ENCODE results near the gene FSTL5. TPM values are rescaled to one million over a fixed set of nuclear protein-coding genes. Genes with fewer than 3 reads are reported as not detected.

FSTL5 gene
- total and polyA plus RNA-seq, 4 donors: 0.01 to 0.08 TPM; not detected in 2

DNA sequence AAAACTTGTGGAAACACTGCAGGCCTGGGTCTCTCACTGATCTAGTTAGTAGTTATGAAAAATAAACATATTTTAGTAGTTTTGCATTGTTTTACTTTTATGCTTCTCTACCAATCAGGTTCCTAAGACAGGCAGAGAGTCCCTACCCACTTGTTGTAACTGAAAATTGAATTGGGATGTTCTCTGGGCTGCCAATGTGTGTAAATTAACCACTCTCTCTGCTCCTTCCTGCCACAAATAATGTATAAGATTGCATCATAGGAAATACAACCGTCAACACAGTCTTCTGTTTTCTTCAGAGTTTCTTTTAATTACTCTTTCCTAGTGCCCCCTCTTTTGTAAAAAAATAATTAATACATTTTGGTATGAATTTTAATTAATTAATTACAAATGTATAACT is 677.3 kb downstream of the FSTL5 start:
- Histone ChIP-seq H3K4me1 (ENCODE audit: control insufficient read depth in 4 of 4, insufficient read depth in 4 of 4, low read length in 3 of 4) (no peaks in the 10 kb centered on the region), H3K36me3 (ENCODE audit: control insufficient read depth in 4 of 4, insufficient read depth in 3 of 4, low read depth in 1 of 4, low read length in 3 of 4) (no peaks in the 10 kb centered on the region), H3K4me3 (ENCODE audit: low read depth in 1 of 3, low read length in 3 of 3) (no peak overlapping the region), H3K9ac (ENCODE audit: low read depth in 1 of 2, low read length in 2 of 2) (no peak overlapping the region), H3K9me3 (ENCODE audit: control insufficient read depth in 4 of 4, low read length in 3 of 4) (no peaks in the 10 kb centered on the region), H3K27ac (ENCODE audit: low read depth in 1 of 2, low read length in 2 of 2) (no peak overlapping the region), H3K27me3 (ENCODE audit: control insufficient read depth in 4 of 4, insufficient read depth in 4 of 4, low read length in 3 of 4) (no peaks in the 10 kb centered on the region)
- no peak for DNase-seq (ENCODE audit: low spot score)
- no peak for TF ChIP-seq HNF4A (conservative IDR thresholded peaks at IDR 0.05)
- TF ChIP-seq HNF4G (IDR thresholded peaks at IDR 0.05): no peak
- TF ChIP-seq, protein P1, sequence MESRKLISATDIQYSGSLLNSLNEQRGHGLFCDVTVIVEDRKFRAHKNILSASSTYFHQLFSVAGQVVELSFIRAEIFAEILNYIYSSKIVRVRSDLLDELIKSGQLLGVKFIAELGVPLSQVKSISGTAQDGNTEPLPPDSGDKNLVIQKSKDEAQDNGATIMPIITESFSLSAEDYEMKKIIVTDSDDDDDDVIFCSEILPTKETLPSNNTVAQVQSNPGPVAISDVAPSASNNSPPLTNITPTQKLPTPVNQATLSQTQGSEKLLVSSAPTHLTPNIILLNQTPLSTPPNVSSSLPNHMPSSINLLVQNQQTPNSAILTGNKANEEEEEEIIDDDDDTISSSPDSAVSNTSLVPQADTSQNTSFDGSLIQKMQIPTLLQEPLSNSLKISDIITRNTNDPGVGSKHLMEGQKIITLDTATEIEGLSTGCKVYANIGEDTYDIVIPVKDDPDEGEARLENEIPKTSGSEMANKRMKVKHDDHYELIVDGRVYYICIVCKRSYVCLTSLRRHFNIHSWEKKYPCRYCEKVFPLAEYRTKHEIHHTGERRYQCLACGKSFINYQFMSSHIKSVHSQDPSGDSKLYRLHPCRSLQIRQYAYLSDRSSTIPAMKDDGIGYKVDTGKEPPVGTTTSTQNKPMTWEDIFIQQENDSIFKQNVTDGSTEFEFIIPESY (IDR thresholded peaks at IDR 0.05): no peak
- TF ChIP-seq, protein P2, sequence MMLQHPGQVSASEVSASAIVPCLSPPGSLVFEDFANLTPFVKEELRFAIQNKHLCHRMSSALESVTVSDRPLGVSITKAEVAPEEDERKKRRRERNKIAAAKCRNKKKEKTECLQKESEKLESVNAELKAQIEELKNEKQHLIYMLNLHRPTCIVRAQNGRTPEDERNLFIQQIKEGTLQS (IDR thresholded peaks at IDR 0.05): no peak
- no peak for TF ChIP-seq TAF1 (conservative IDR thresholded peaks at IDR 0.05)
- TF ChIP-seq, protein P3, sequence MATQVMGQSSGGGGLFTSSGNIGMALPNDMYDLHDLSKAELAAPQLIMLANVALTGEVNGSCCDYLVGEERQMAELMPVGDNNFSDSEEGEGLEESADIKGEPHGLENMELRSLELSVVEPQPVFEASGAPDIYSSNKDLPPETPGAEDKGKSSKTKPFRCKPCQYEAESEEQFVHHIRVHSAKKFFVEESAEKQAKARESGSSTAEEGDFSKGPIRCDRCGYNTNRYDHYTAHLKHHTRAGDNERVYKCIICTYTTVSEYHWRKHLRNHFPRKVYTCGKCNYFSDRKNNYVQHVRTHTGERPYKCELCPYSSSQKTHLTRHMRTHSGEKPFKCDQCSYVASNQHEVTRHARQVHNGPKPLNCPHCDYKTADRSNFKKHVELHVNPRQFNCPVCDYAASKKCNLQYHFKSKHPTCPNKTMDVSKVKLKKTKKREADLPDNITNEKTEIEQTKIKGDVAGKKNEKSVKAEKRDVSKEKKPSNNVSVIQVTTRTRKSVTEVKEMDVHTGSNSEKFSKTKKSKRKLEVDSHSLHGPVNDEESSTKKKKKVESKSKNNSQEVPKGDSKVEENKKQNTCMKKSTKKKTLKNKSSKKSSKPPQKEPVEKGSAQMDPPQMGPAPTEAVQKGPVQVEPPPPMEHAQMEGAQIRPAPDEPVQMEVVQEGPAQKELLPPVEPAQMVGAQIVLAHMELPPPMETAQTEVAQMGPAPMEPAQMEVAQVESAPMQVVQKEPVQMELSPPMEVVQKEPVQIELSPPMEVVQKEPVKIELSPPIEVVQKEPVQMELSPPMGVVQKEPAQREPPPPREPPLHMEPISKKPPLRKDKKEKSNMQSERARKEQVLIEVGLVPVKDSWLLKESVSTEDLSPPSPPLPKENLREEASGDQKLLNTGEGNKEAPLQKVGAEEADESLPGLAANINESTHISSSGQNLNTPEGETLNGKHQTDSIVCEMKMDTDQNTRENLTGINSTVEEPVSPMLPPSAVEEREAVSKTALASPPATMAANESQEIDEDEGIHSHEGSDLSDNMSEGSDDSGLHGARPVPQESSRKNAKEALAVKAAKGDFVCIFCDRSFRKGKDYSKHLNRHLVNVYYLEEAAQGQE (IDR thresholded peaks at IDR 0.05): no peak
- TF ChIP-seq GABPA (IDR thresholded peaks at IDR 0.05 in 1 of 2, conservative IDR thresholded peaks at IDR 0.05 in 1 of 2): no peak
- TF ChIP-seq, protein P4, sequence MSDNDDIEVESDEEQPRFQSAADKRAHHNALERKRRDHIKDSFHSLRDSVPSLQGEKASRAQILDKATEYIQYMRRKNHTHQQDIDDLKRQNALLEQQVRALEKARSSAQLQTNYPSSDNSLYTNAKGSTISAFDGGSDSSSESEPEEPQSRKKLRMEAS (IDR thresholded peaks at IDR 0.05): no peak
- no peak for TF ChIP-seq NR2F2 (IDR thresholded peaks at IDR 0.05)
- no peak for TF ChIP-seq JUND (IDR thresholded peaks at IDR 0.05)
- no peak for TF ChIP-seq FOXA2 (IDR thresholded peaks at IDR 0.05)
- no peak for TF ChIP-seq RAD21 (IDR thresholded peaks at IDR 0.05)
- no peak for TF ChIP-seq RXRA (IDR thresholded peaks at IDR 0.05)
- TF ChIP-seq EGR1 (IDR thresholded peaks at IDR 0.05; ENCODE audit: low read depth in 2 of 2): no peak
- WGBS: 56% methylated on average over 1 of the region's 1 CpG

DNA sequence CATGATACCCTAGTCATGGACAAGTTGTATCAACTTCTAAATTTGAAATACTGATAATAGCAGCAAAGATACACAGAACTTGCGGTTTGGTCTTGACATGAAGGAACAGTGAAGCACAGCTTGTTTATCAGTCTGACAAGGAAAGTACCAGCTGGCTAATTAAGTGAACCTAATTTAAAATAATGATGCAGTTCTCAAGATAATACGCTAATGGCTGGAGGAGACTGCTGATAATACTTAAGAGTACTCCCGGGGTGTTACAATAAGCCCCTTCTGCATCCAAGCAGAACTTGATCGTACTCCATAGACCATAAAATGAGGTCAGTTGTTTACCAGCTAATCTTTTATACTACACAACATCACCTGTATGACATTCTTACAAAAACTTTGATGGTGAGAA is 697.5 kb downstream of the FSTL5 start:
- TF ChIP-seq NR2F2 (IDR thresholded peaks at IDR 0.05): no peak
- TF ChIP-seq HNF4A (conservative IDR thresholded peaks at IDR 0.05): no peak
- TF ChIP-seq, protein P2 (IDR thresholded peaks at IDR 0.05): no peak
- H3K9me3 ChIP-seq (ENCODE audit: control insufficient read depth in 4 of 4, low read length in 3 of 4): no peaks in the 10 kb centered on the region
- H3K4me3 ChIP-seq (ENCODE audit: low read depth in 1 of 3, low read length in 3 of 3): no peak overlapping the region
- no peaks in the 10 kb centered on the region for H3K4me1 ChIP-seq (ENCODE audit: control insufficient read depth in 4 of 4, insufficient read depth in 4 of 4, low read length in 3 of 4)
- no peaks in the 10 kb centered on the region for H3K36me3 ChIP-seq (ENCODE audit: control insufficient read depth in 4 of 4, insufficient read depth in 3 of 4, low read depth in 1 of 4, low read length in 3 of 4)
- no peaks in the 10 kb centered on the region for H3K27me3 ChIP-seq (ENCODE audit: control insufficient read depth in 4 of 4, insufficient read depth in 4 of 4, low read length in 3 of 4)
- H3K27ac ChIP-seq (ENCODE audit: low read depth in 1 of 2, low read length in 2 of 2): no peak overlapping the region
- H3K9ac ChIP-seq (ENCODE audit: low read depth in 1 of 2, low read length in 2 of 2): no peak overlapping the region
- DNase-seq (ENCODE audit: low spot score): no peak
- 69% methylated on average over 4 of the region's 4 CpGs for WGBS
